Stimulated activated CD4-positive, alpha-beta T cell treated with anti-CD3 and anti-CD28 coated beads, Interleukin-1b, Interleukin-23, amount 100 ng/mL, for 24 hours (primary cell): Measurements from ENCODE around the gene SCTR.

Source experiments
- DNase-seq, 4 experiments: peaks; one replicate each; pipeline ENCODE4 v3.0.0-alpha.2; 2020; ENCODE audit warnings: low read depth in 4 of 4, low spot score in 1 of 4

Gene SCTR

DNA sequence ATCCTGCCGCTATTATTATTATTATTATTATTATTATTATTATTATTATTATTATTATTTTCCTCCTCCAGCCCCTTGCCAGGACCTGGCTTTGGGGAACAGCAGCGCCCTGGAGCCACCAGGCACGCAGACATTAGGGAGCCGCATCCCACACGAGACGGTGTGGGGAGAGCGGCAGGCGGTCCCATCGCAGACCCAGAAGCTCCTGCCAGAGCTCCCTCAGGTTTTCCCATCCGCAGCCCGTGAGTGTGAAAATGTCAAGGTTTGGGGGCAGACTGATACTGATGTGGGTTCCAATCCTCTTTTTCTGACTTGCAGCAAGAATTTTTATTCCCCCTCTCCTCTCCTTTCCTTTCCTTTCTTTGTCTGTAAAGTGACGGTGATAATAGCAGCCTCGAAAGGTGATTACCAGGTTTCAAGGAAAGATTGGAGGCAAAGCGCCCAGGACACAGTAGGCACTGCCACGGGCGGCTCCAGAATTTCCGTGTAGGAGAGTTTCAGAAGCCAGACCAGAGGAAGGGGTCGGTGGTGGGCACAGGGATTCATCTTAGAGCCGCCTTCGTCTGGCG, 816 bp downstream of the SCTR start:
- DNase-seq, result no peak

GRCh38 chr2:119522671-119523070, 1.6 kb downstream of the SCTR start:
- DNase-seq, result no peak

DNA sequence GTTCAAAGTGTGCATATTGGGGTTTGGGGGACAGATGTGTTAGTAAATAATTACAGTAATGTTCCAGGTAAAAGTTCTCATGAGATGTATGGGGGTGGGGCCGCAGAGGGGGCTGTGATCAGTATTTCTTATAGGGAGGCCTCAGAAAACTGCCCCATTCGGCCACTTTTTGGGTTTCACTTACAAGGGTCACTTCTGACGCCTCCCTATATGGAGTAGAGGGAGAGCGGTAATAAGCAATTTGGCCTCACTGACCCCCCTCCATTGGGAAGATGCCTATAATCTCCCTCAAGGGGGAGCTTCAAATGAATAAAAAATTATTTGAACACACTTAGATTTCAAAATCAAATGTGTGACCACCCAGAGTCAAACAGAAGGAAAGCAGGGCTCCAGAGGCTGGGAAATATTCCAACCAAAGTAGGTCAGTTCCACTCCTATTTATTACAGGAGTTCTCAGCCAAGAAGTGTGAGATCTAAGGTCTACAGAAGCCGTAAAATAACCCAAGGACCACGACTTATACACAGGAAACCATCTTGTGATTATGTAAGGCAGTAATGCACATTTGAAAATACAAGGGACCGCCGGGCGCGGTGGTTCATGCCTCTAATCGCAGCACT, 2.7 kb downstream of the SCTR start:
- DNase-seq, result no peak

GRCh38 chr2:119520696-119521432, 3.4 kb downstream of the SCTR start:
- no peak for DNase-seq

GRCh38 chr2:119519057-119519408, 5.2 kb downstream of the SCTR start:
- no peak for DNase-seq

DNA sequence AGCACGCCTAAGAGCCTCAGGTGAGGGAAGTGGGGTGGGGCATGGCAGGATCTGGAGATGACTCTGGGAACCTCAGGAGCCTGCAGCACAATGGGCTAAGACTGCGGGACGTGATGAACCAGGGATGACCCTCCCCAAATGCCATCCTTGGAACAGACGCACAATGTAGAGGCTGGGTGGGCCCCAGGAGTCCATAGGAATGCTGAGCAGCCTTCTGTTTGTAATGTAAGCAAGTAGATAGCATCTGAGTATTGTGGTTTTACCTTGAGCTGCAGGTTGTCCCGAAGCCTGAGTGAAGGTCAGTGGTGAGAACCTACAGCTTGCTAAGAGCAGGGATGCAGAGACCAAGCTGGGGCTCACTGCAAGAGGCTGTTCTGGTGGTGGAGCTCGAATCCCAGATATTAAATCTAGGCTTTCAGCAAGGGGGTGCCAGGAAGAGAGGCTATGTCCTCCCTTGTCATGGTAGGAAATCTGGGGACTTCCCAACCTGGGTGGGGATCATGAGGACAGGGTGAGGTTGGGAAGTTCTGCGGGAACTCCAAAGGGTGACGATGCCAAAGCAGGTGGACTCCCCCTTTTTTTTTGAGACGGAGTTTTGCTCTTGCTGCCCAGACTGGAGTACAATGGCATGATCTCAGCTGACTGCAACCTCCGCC, 5.8 kb downstream of the SCTR start:
- DNase-seq, result no peak

DNA sequence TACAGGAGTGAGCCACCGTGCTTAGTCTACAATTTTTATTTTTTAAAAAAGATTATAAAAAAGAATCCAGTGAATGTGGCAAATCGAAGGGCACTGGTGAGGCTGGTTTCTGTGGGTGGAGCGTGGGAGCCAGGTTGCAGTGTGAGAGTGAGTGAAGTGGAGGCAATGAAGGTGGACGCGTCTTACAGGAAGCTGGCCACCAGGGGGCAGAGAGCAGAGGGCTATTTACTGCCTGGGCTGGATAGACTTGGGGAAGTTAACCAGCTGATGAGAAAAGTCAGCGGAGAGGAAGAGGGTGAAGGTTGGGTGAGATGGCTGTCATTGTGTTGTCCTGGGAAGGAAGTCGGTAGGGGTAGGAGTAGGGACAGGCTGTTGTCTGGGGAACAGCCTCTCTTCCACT, 6.8 kb downstream of the SCTR start:
- DNase-seq, result peak in 2 of 4 experiments; percentile 15 to 31

GRCh38 chr2:119516121-119516520, 8.2 kb downstream of the SCTR start:
- no peak for DNase-seq

- no peak for DNase-seq
Observed at GRCh38 chr2:119513832-119514231, 10.5 kb downstream of the SCTR start.

DNA sequence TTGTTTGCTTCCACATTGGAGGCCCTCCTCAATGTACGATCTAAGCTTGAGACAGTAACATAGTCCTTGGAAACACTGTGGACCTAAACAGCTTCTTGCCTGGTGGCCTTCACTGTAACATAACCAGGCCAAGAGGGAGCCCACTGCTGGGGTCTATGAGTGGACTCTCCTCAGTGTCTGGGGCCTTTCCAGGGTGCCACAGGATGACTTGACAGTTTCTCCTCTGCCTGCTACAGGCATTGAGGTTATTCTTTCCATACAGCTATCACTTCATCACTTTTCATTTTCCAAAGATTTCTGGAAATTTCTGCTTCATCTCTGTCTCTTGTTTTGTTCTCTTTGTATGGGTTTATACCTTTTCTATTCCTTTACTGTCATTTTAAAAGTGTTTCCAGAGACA, 11.3 kb downstream of the SCTR start:
- no peak for DNase-seq

GRCh38 chr2:119511989-119512388, 12.3 kb downstream of the SCTR start:
- no peak for DNase-seq

DNA sequence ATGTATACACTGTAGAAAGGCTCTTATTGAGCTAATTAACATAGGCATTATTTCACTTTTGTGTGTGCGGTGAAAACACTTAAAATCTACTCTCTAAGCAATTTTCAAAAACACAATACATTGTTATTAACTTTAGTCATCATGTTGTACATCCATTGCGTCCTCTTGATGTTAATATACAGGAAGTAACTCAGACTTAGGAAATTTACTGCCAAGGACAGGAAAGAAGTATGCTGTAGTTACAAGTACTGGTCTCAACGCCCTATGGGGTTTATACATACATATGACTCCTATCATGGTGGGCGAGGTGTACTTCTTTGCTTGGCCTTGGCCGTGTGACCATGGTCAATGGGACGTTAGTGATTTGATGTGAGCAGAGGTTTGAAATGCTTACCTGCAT, 15.5 kb downstream of the SCTR start:
- no peak for DNase-seq

GRCh38 chr2:119496682-119497081, 27.6 kb downstream of the SCTR start:
- DNase-seq, result no peak

DNA sequence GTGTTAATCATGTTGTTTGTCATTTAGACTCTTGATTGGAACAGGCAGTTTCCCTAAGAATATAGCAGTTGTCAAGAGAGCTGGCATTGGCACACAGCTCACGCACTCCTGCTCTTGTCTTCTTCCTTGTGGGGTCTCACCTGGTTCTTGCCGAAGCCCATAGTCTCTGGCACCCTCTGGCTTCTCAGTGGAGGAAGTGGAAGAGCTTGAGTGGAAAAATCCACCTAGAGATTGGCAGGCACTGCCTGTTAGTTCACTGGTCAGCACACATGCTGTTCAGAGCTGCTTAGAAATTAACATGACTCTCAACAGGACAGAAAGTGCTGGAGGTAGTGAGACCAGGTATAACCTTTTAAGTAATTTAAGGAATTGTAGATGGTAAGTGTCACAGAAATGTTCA, 28.3 kb downstream of the SCTR start:
- DNase-seq, result no peak

- DNase-seq, result no peak
Observed at GRCh38 chr2:119494163-119494790, 30.0 kb downstream of the SCTR start.

- no peak for DNase-seq
Observed at GRCh38 chr2:119491776-119492525, 32.3 kb downstream of the SCTR start.

DNA sequence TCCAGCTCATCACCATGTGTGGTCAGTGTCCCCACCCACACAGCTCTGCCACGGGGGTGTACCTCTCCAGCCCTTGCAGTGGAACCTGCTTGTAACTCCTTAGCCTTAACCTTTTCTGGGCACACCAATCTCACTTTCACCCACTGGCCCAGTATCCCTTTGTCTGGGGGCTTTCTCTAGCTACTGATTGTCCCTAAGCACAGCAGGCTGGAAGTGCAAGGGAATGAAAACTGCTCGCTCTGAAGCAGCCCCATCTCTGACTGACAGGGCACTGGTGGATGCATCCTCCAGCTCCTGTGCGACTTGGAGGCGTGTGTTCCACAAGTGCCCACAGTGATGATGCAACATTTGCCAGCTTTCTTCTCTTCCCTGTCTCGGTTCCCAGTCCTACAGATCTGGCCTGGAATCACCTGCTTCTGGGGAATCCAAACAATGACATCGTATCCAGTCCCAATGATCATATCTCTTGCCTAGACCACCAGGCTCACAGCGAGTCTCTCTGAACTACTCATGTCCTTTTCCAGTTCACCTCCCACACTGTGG, 33.6 kb downstream of the SCTR start:
- DNase-seq, result no peak

- DNase-seq, result no peak
Observed at GRCh38 chr2:119490106-119490505, 34.2 kb downstream of the SCTR start.

DNA sequence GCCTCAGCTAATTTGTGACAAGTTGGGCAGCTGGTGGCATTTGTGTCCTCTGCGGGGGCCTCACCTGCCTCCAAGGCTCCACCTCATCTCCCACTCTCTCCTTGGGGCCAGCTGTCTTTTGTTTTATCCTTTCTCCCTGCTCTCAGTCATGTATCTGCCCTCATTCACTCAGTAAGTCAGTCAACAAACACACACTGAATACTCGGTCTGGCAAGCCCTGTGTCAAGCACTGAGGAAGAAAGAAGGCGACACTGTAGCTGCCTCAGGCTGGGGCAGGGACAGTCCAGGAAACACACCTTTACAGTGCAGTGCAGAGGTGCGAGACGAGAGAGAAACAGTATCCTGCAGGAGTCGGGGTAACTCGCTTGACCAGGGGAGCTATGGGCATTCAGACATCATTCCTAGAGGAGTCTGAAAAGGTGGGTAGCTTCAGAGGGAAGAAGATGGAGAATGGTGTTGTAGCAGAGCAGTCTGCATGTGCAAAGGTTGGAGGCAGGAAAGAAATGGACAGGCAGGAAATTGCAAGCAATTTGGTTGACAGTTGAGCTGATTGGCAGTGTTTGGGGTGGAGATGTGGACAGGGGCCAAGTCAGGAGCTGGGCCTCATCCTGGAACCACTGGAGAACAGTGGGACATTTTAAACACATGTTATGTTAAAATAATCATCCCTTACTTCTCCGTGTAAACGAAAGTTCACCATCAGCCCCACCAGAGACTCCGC, 34.9 kb downstream of the SCTR start:
- no peak for DNase-seq
